ENCODE data around the gene SF3A1. TPM values are rescaled to one million over a fixed set of nuclear protein-coding genes. Genes with fewer than 3 reads are reported as not detected.

The SF3A1 gene
- total and polyA plus RNA-seq, 2 donors (not counting 3 experiments of a cell fraction or from before 2014, with no cell fraction given) = 60.2 to 187 TPM

DNA sequence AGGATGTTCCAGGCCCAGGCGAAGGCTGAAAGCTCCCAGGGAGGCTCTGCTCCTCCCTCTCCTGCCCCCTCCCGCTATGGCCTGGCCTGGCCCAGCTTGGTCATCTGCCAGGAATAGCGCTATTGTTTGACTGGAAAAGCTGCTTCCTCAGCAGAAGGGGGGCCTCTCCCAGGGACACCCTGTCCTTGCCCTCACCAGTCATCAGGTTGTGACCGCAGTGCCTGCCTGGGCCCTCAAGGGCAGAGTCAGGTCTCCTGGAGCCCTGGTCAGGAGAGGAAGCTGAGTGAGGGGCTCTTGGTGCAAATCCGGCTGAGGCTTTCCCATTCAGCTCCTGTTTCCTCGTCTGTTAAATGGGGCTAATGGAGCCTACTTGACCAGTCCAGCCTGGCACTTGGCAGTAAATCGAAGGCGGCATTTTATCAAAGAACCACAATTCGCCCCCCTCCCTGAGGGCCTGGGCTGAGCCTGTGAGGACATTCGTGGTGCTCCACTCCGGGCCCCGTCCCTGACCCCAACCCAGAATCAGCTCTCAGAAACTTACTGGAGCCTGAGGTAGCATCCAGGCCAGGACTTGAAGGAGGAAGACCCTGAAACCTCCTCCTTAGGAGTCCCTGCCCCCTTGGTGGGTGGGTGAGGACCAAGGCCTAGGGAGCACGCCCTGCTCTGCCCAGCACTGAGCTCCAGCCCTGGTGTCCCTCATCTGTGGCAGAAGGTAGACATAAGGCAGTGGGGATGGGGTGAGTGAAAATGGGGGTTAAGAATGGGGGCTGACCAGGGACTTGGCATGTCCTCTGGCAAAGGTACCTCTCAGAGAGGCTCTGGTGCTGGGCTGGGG is 65.4 kb downstream of the SF3A1 start:
- intact Hi-C loops (cut with micrococcal nuclease) (loop anchor here (1.0 kb wide), 1 partner anchor 14 kb away; no protein-coding TSS in a partner anchor), dilution Hi-C loops (cut with MboI; ENCODE audit: extremely low pct_ligation_motif_present, low sequenced_read_pairs) (no loop called here)
- no peaks in the 10 kb centered on the region for H4K20me1 ChIP-seq (replicated peaks; ENCODE audit: control insufficient read depth, extremely low read depth, insufficient read depth, low read length)
- CTCF ChIA-PET = interaction anchor here (0.7 to 2.1 kb wide), 13 partner anchors 8 to 100 kb away, joined by 3 to 22 read pairs (median 4); partner anchors contain the start of genes CCDC157, RNF215, SF3A1 and TBC1D10A
- no peaks in the 10 kb centered on the region for H3K9me1 ChIP-seq (replicated peaks; ENCODE audit: control insufficient read depth, extremely low read depth, insufficient read depth, low read length)
- DNase-seq (ENCODE audit: low read depth, low spot score) = peak; percentile 95
- peak overlapping the region; percentile 51 for H3K27ac ChIP-seq (ENCODE audit: insufficient read depth, low read depth, low read length)
- no peaks in the 10 kb centered on the region for H3K9me3 ChIP-seq (replicated peaks; ENCODE audit: control insufficient read depth, insufficient read depth, low read length)
- peaks cover 28% of the 10 kb centered on the region for H3K4me1 ChIP-seq (ENCODE audit: control insufficient read depth, extremely low read depth, insufficient read depth, low read length)
- H2AFZ ChIP-seq (ENCODE audit: low read depth, low read length) = peak overlapping the region; percentile 16
- H3K27me3 ChIP-seq (ENCODE audit: control insufficient read depth in 2 of 2, insufficient read depth in 2 of 2, low read length in 2 of 2) = no peaks in the 10 kb centered on the region
- peak overlapping the region; percentile 36 for H3K9ac ChIP-seq (replicated peaks; ENCODE audit: extremely low read depth, insufficient read depth, low read length)
- peaks cover 0 to 15% of the 10 kb centered on the region in 2 experiments for H3K36me3 ChIP-seq (ENCODE audit: control insufficient read depth in 2 of 2, extremely low read depth in 1 of 2, insufficient read depth in 2 of 2, low read length in 2 of 2)
- POLR2A ChIA-PET = interaction anchor here (0.6 to 1.4 kb wide), 5 partner anchors 14 to 65 kb away, joined by 3 to 9 read pairs (median 4); partner anchors contain the start of genes CCDC157, SF3A1 and TBC1D10A
- no peaks in the 10 kb centered on the region for H3K79me2 ChIP-seq (ENCODE audit: control insufficient read depth, insufficient read depth, low read length)
- no TSS peak for BruUV-seq (replicated peaks)
- FAIRE-seq = peak; percentile 97
- TF ChIP-seq POLR2AphosphoS5 (IDR thresholded peaks at IDR 0.05; ENCODE audit: insufficient read depth, low read depth, low read length) (peak; percentile 86), POLR2A (IDR thresholded peaks at IDR 0.05; ENCODE audit: low read depth, low read length) (peak; percentile 32), JUN (IDR thresholded peaks at IDR 0.05; ENCODE audit: borderline replicate concordance, insufficient read depth, insufficient read length, low read depth) (no peak), MYC (IDR thresholded peaks at IDR 0.05; ENCODE audit: low read depth, low read length) (no peak), EZH2 (IDR thresholded peaks at IDR 0.05; ENCODE audit: borderline replicate concordance, low read depth, low read length, severe bottlenecking) (no peak), GATA2 (IDR thresholded peaks at IDR 0.05; ENCODE audit: insufficient read depth, insufficient read length, low read depth, low read length) (no peak), FOS (IDR thresholded peaks at IDR 0.05; ENCODE audit: borderline replicate concordance, insufficient read depth, low read length) (no peak)
- TF ChIP-seq, protein P1, sequence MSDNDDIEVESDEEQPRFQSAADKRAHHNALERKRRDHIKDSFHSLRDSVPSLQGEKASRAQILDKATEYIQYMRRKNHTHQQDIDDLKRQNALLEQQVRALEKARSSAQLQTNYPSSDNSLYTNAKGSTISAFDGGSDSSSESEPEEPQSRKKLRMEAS (IDR thresholded peaks at IDR 0.05; ENCODE audit: insufficient read depth, insufficient read length) = no peak
- TF ChIP-seq, protein P2, sequence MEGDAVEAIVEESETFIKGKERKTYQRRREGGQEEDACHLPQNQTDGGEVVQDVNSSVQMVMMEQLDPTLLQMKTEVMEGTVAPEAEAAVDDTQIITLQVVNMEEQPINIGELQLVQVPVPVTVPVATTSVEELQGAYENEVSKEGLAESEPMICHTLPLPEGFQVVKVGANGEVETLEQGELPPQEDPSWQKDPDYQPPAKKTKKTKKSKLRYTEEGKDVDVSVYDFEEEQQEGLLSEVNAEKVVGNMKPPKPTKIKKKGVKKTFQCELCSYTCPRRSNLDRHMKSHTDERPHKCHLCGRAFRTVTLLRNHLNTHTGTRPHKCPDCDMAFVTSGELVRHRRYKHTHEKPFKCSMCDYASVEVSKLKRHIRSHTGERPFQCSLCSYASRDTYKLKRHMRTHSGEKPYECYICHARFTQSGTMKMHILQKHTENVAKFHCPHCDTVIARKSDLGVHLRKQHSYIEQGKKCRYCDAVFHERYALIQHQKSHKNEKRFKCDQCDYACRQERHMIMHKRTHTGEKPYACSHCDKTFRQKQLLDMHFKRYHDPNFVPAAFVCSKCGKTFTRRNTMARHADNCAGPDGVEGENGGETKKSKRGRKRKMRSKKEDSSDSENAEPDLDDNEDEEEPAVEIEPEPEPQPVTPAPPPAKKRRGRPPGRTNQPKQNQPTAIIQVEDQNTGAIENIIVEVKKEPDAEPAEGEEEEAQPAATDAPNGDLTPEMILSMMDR (IDR thresholded peaks at IDR 0.05; ENCODE audit: extremely low read depth in 1 of 2, insufficient read depth in 1 of 2, low read depth in 1 of 2, low read length in 2 of 2) = no peak
- no peak overlapping the region for H3K4me2 ChIP-seq (ENCODE audit: insufficient read depth, low read length)
- no peak overlapping the region for H3K4me3 ChIP-seq (replicated peaks in 1 of 3; ENCODE audit: insufficient read depth in 1 of 3, low read depth in 1 of 3, low read length in 3 of 3)
